GM19023 (cell line): ENCODE data around the gene ARMC12.

Experiments
- ATAC-seq: cut with Tn5 transposase; IDR thresholded peaks from one replicate; pipeline ENCODE4 v1.9.1; 2021; ENCODE audit warnings: mild to moderate bottlenecking, moderate library complexity; ENCODE audit not compliant: unreplicated experiment

Gene ARMC12

GRCh38 chr6:35797837-35798526 is 61.1 kb downstream of the ARMC12 start:
- ATAC-seq, result no peak
